H1 (cell line): ENCODE measurements around the gene DTNB.

ENCODE experiments used
- ATF2 ChIP-seq: IDR thresholded peaks from 2 replicates; pipeline ENCODE4 v1.6.1; 2012; ENCODE audit warnings: low read length, inconsistent platforms
- CEBPB ChIP-seq: IDR thresholded peaks from 2 replicates; pipeline ENCODE4 v1.6.1; 2012; ENCODE audit warnings: low read depth, low read length
- CHD2 ChIP-seq: IDR thresholded peaks from 2 replicates; pipeline ENCODE4 v1.6.1; 2012; ENCODE audit warnings: low read length, improper control_type of control experiment
- CTCF ChIP-seq, 3 experiments: IDR thresholded peaks; 1 replicate in 2 of 3; 2 replicates in 1 of 3; pipeline versions ENCODE4 v1.5.1 to v1.6.1; 2011; ENCODE audit warnings: low read length in 3 of 3, mild to moderate bottlenecking in 3 of 3, inconsistent platforms in 2 of 3, low read depth in 1 of 3, moderate library complexity in 1 of 3; ENCODE audit not compliant: insufficient read depth in 1 of 3; ENCODE audit errors: control extremely low read depth in 1 of 3
- EP300 ChIP-seq, 2 experiments: IDR thresholded peaks; 1 replicate in 1 of 2; 2 replicates in 1 of 2; pipeline ENCODE4 v1.6.1; 2011 to 2012; ENCODE audit warnings: low read depth in 2 of 2, low read length in 2 of 2, mild to moderate bottlenecking in 2 of 2, borderline replicate concordance in 1 of 2, inconsistent platforms in 1 of 2, moderate library complexity in 1 of 2
- FOSL1 ChIP-seq: IDR thresholded peaks from 2 replicates; pipeline ENCODE4 v1.6.1; 2011; ENCODE audit warnings: mild to moderate bottlenecking, low read depth, low read length, moderate library complexity; ENCODE audit not compliant: insufficient read depth
- GABPA ChIP-seq: IDR thresholded peaks from 2 replicates; pipeline ENCODE4 v1.6.1; 2011; ENCODE audit warnings: mild to moderate bottlenecking, low read length, moderate library complexity, borderline replicate concordance; ENCODE audit not compliant: insufficient read depth
- JUN ChIP-seq: IDR thresholded peaks from 2 replicates; pipeline ENCODE4 v1.6.1; 2011; ENCODE audit warnings: low read depth, mild to moderate bottlenecking, improper control_type of control experiment, low read length
- POLR2A ChIP-seq, 2 experiments: IDR thresholded peaks; 1 replicate in 1 of 2; 2 replicates in 1 of 2; pipeline ENCODE4 v1.6.1; 2011; ENCODE audit warnings: low read depth in 2 of 2, low read length in 2 of 2, mild to moderate bottlenecking in 2 of 2; ENCODE audit errors: control extremely low read depth in 1 of 2
- SIX5 ChIP-seq: IDR thresholded peaks from 2 replicates; pipeline ENCODE4 v1.6.1; 2011; ENCODE audit warnings: mild to moderate bottlenecking, low read depth, low read length
- TF ChIP-seq, protein P1 (sequence below): IDR thresholded peaks from 2 replicates; pipeline ENCODE4 v1.6.1; 2012; ENCODE audit warnings: inconsistent platforms

GRCh38 chr2:25405611-25406295 is 267.6 kb downstream of the DTNB start:
- TF ChIP-seq, protein P1, sequence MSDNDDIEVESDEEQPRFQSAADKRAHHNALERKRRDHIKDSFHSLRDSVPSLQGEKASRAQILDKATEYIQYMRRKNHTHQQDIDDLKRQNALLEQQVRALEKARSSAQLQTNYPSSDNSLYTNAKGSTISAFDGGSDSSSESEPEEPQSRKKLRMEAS: no peak
- TF ChIP-seq GABPA (no peak), POLR2A (IDR thresholded peaks at IDR 0.05; ENCODE audit: control extremely low read depth in 1 of 2, low read depth in 2 of 2, low read length in 2 of 2) (no peak), CEBPB (no peak), SIX5 (no peak), ATF2 (no peak), EP300 (IDR thresholded peaks at IDR 0.05; ENCODE audit: borderline replicate concordance in 1 of 2, low read depth in 2 of 2, low read length in 2 of 2) (no peak), CHD2 (no peak), CTCF (IDR thresholded peaks at IDR 0.05; ENCODE audit: control extremely low read depth in 1 of 3, insufficient read depth in 1 of 3, low read depth in 1 of 3, low read length in 3 of 3) (no peak), FOSL1 (no peak), JUN (no peak)
